Measurements from ENCODE around the gene PTPRZ1. TPM values are rescaled to one million over a fixed set of nuclear protein-coding genes. Genes with fewer than 3 reads are reported as not detected.

PTPRZ1 gene
- total and polyA plus RNA-seq, 2 of the 4 experiments (the other 2 are of a cell fraction): not detected

GRCh38 chr7:121871188-121871587, 1.8 kb upstream of the PTPRZ1 start:
- TF ChIP-seq RAD21 (IDR thresholded peaks at IDR 0.05; ENCODE audit: low read length) (no peak), CHD1 (IDR thresholded peaks at IDR 0.05; ENCODE audit: low read depth, low read length) (no peak), ELK1 (IDR thresholded peaks at IDR 0.05; ENCODE audit: borderline replicate concordance, low read depth, low read length) (no peak), MXI1 (IDR thresholded peaks at IDR 0.05; ENCODE audit: borderline replicate concordance, low read depth, low read length) (no peak), USF2 (IDR thresholded peaks at IDR 0.05; ENCODE audit: low read depth, low read length) (no peak), CTCF (conservative IDR thresholded peaks at IDR 0.05; ENCODE audit: low read depth, low read length) (no peak), MAZ (IDR thresholded peaks at IDR 0.05; ENCODE audit: borderline replicate concordance, low read depth, low read length) (no peak), FOS (IDR thresholded peaks at IDR 0.05; ENCODE audit: low read depth, low read length) (no peak), MAFK (IDR thresholded peaks at IDR 0.05; ENCODE audit: low read depth, low read length) (no peak), BHLHE40 (IDR thresholded peaks at IDR 0.05; ENCODE audit: low read depth, low read length) (no peak)

More at GRCh38 chr7:121871188-121871587, 1.8 kb upstream of the PTPRZ1 start:
- Histone ChIP-seq H2BK15ac (ENCODE audit: low read depth, low read length) (no peak overlapping the region), H3K4me3 (ENCODE audit: insufficient read depth, low read depth, low read length) (no peak overlapping the region), H2BK20ac (ENCODE audit: low read depth, low read length) (no peak overlapping the region), H2AK5ac (ENCODE audit: low read depth, low read length) (no peak overlapping the region), H4K5ac (ENCODE audit: low read depth, low read length) (no peak overlapping the region), H3K36me3 (ENCODE audit: control insufficient read depth, insufficient read depth, low read length) (no peaks in the 10 kb centered on the region), H3K4me1 (ENCODE audit: control insufficient read depth, insufficient read depth, low read length) (no peaks in the 10 kb centered on the region), H3K9me1 (ENCODE audit: insufficient read depth, low read length) (no peaks in the 10 kb centered on the region), H3K18ac (ENCODE audit: low read depth, low read length) (no peak overlapping the region), H3K4me2 (ENCODE audit: low read depth, low read length) (no peak overlapping the region), H3K79me1 (ENCODE audit: low read depth in 1 of 2, low read length in 2 of 2) (no peaks in the 10 kb centered on the region), H2BK5ac (ENCODE audit: low read depth, low read length, poor library complexity, severe bottlenecking) (no peak overlapping the region), H3K23ac (ENCODE audit: low read depth, low read length) (no peak overlapping the region), H4K91ac (ENCODE audit: insufficient read depth, low read depth, low read length) (no peak overlapping the region), H3K4ac (ENCODE audit: low read depth, low read length) (no peak overlapping the region), H2BK120ac (ENCODE audit: low read depth, low read length) (no peak overlapping the region), H2AFZ (replicated peaks; ENCODE audit: low read length, poor library complexity) (no peak overlapping the region), H4K20me1 (ENCODE audit: insufficient read depth, low read length) (no peaks in the 10 kb centered on the region), H3K56ac (ENCODE audit: extremely low read depth, insufficient read depth, low read length) (no peak overlapping the region), H2AK9ac (replicated peaks; ENCODE audit: low read depth, low read length, poor library complexity) (no peak overlapping the region), H3K9ac (ENCODE audit: low read depth, low read length) (no peak overlapping the region), H3K14ac (replicated peaks; ENCODE audit: low read depth, low read length) (no peak overlapping the region), H3K27ac (ENCODE audit: insufficient read depth, low read length) (no peak overlapping the region), H3K27me3 (ENCODE audit: control insufficient read depth, insufficient read depth, low read length) (peaks cover 30% of the 10 kb centered on the region), H4K8ac (ENCODE audit: low read depth in 2 of 2, low read length in 2 of 2) (no peak overlapping the region), H3K9me3 (ENCODE audit: control insufficient read depth, insufficient read depth, low read length) (no peaks in the 10 kb centered on the region)
- BruUV-seq (replicated peaks): no TSS peak
- dilution Hi-C loops (cut with HindIII; ENCODE audit: low sequenced_read_pairs, unreplicated experiment) (no loop called here), in situ Hi-C loops (cut with MboI; ENCODE audit: low sequenced_read_pairs) (no loop called here), intact Hi-C loops (cut with micrococcal nuclease) (no loop called here)
- DNase-seq: no peak
- no peak for ATAC-seq (ENCODE audit: low read depth)
- ChIA-PET POLR2A (ENCODE audit: unreplicated experiment) (no interaction called here), CTCF (no interaction called here)
